ENCODE results near the gene ARHGEF10L. TPM values are rescaled to one million over a fixed set of nuclear protein-coding genes. Genes with fewer than 3 reads are reported as not detected.

ARHGEF10L gene
- polyA plus RNA-seq, 3 donors, result 35.2 to 52.0 (median 47.3) TPM

GRCh38 chr1:17563494-17564281 is 24.2 kb downstream of the ARHGEF10L start:
- DNase-seq (ENCODE audit: extremely low read depth in 1 of 11, low read depth in 9 of 11, low spot score in 4 of 11), result no peak

GRCh38 chr1:17564458-17565393 is 25.2 kb downstream of the ARHGEF10L start:
- no peak for DNase-seq (ENCODE audit: extremely low read depth in 1 of 11, low read depth in 9 of 11, low spot score in 4 of 11)

DNA sequence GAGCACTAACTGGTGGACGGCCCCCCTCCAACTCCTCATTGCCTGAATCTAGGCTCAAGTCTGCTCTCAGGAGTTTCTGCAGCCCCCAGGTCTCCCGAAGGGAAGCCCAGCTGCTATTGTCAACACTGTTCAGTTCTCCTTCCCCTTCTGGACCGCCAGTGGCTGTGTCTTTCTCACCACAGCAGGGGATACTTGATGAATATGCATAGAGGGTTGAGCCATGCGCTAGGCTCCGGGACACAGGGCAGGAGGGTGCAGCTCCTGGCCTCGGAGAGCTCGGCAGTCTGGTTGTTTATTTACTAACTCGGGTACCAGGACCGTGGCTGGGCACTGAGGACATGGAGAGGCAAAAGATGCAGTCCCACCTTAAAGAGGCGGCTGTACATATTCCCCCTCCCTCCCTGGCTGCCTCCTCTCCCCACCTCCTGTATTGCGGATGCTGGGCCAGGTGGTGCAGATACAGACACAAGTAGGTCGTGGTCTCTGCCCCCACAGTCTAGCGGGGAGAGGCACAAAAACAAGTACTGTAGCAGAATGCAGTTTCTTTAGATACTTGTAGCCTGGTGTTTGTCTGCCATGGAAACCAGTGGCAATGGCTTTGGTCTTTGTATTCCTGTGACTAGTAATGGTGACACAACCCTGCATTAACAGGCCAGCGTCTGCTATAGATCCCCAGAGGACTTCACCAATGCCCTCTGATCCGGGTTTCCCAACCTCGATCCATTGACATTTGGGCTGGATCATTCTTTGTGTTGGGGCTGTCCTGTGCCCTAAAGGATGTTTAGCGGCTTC is 26.2 kb downstream of the ARHGEF10L start:
- no peak for DNase-seq (ENCODE audit: extremely low read depth in 1 of 11, low read depth in 9 of 11, low spot score in 4 of 11)

DNA sequence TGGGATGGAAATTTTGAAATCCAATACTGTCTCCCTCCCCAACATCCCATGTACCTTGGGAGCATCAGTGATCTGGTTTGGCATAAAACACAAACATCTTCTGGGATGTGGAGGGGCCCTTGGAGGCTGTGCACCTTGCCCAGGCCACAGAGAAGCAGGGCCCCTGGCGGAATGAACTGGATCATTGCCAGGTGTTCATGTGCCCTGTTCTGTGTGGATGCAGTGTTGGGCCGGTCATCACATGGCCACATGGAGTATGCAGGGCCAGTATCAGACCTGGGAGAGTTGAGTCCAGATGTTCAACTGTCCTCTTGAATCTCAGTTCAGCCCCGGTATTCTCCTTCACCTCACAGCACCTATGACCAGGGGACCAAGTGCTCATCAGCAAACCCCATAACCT is 26.9 kb downstream of the ARHGEF10L start:
- no peak for DNase-seq (ENCODE audit: extremely low read depth in 1 of 11, low read depth in 9 of 11, low spot score in 4 of 11)

DNA sequence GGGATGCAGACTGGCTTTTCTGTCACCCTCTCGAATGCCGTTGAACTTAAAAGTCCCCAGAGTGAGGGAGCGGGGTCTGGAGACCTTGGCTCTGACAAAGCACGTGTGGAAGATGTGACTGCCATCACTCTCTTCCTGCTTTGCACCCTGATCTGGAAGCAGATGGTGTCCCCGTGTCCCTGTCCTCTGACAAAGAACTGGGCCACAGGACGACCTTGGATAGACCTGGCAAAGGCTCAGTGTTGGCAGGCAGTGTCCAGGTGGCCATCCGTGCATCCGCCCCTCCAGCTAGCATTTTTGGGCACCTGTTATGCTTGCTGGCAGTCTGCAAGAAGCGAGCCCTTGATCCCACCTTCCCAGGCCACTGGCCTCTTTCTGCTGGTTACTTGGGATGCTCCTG is 27.4 kb downstream of the ARHGEF10L start:
- DNase-seq (ENCODE audit: extremely low read depth in 1 of 11, low read depth in 9 of 11, low spot score in 4 of 11), result no peak

- no peak for DNase-seq (ENCODE audit: extremely low read depth in 1 of 11, low read depth in 9 of 11, low spot score in 4 of 11)
Observed at GRCh38 chr1:17567582-17567981, 28.1 kb downstream of the ARHGEF10L start.

- DNase-seq (ENCODE audit: extremely low read depth in 1 of 11, low read depth in 9 of 11, low spot score in 4 of 11), result no peak
Observed at GRCh38 chr1:17568014-17568900, 28.8 kb downstream of the ARHGEF10L start.

DNA sequence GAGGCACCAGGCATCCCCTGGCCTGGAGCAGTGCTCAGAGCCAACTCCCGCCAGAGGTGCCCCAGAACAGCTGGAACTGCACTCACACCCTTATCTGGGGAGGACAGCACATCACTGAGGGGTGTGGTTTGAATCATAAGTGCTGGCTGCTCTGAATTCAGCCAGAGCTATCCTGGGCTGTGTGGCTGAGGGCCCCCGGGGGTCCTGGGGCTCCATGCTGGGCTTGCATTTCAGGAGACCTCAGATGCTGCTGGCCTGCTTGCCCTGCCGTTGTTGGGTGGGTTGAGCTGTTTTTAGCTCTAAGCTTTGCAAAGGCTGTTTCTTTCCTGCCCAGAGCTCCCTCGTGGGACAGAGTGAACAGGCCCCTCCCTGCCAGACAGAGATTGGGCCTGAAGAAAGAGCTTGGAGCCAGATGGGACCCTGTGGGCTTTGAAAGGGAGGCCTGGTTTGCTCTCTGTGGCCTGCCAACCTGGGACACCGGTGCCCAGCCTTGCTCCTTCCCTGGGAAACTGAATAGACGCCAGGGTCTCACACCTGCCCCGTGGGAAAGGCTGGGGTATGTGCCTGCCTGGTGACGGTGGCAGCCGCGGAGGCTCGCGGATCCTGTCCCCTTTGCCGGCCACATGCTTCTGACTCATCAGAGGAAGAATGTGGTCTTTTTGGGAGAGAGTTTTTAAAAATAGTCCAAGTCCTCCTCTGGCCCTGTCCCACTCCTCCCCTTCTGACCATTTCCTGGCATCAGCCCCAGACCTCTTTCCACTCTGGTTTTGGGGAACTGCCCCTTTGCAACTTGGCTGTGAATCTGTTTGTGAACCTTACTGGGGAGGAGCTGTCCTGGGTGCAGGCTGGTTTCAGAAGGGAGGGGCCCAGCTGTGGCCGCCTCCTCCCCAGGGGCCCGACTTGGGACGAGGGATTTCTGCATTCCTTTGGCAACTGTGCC is 30.0 kb downstream of the ARHGEF10L start:
- DNase-seq (ENCODE audit: extremely low read depth in 1 of 11, low read depth in 9 of 11, low spot score in 4 of 11), result no peak

- no peak for DNase-seq (ENCODE audit: extremely low read depth in 1 of 11, low read depth in 9 of 11, low spot score in 4 of 11)
Observed at GRCh38 chr1:17570228-17570627, 30.7 kb downstream of the ARHGEF10L start.

GRCh38 chr1:17572264-17572985 is 32.9 kb downstream of the ARHGEF10L start:
- no peak for DNase-seq (ENCODE audit: extremely low read depth in 1 of 11, low read depth in 9 of 11, low spot score in 4 of 11)

DNA sequence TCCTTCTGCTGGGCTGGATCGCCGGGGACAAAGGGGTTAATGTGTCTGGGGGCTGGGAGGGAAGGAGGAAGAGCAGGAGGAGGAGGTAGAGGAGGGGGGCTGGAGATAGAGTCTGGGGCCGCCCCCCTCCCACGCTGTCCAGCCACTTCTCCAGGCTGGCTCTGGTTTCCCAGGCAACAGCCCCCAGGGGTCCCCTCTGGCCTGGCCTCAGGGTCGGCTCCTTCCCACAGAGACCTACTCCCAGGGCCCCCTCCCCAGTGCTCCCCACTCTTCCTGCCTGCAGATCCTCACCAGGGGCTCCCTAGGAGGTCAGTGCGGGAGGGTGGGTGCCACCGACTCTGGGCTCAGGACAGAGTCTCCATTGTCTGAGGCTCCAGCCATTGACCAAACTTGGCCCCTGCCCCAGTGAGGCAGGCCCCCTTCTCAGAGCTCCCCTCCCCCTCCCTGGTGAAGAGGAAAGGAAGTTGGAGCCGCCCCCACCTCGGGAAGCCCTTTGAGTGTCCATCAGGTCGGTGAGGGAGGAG is 34.1 kb downstream of the ARHGEF10L start:
- no peak for DNase-seq (ENCODE audit: extremely low read depth in 1 of 11, low read depth in 9 of 11, low spot score in 4 of 11)

DNA sequence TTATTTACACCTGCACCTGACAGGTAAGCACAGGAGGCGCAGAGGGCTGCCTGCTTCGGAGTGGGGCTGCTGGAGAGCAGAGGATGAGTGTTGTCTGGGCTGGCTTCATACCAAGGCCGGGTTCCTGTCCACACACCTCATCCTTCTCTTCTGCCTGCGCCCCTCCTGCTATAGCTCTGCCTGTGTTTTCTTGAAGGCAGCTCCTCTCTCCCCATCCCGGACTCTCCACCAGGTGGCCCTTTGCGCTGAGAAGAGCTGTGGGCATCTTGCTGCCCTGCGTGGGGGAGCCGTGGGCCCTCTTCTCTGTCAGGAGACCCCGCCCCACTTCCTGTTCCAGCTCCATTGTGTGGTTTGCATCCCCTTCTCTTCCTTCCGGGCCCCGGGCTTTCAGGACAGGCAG is 35.0 kb downstream of the ARHGEF10L start:
- no peak for DNase-seq (ENCODE audit: extremely low read depth in 1 of 11, low read depth in 9 of 11, low spot score in 4 of 11)

DNA sequence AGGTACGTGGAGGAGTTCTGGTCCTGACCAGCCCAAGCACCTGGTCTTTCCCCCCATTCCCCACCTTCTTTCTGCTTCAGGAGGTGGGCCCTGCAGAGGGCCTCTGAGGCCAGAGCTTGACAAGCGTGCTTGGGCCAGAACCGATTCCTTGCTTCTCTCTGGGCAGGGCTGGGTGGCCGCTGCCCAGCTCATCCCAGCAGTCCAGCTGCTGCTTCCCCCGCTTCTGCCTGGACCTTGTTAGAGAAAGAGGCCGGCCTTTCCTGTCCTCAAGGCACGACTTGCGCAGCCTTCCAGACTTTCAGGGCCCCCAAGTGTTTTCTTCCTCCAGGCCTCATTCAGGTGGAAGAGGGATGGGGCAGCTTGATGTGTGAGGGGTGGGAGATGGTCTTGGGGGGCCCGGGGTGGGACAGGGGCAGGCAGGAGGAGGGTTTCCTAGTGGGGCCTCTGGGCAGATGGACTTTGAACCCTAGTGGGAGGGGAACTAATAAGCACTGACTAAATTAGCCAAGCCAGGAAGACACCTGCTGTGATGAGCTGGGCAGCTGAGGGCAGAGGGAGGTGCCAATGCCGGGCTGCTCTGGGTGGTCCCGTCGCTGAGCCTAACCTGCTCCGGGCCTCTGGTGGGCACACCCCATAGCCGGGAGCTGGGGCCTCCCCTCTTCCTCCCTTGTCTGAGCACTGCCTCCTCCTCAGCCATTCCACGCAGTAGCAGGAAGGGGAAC is 36.5 kb downstream of the ARHGEF10L start:
- DNase-seq (ENCODE audit: extremely low read depth in 1 of 11, low read depth in 9 of 11, low spot score in 4 of 11), result no peak

- DNase-seq (ENCODE audit: extremely low read depth in 1 of 11, low read depth in 9 of 11, low spot score in 4 of 11), result no peak
Observed at GRCh38 chr1:17576519-17576853, 37.0 kb downstream of the ARHGEF10L start.

- no peak for DNase-seq (ENCODE audit: extremely low read depth in 1 of 11, low read depth in 9 of 11, low spot score in 4 of 11)
Observed at GRCh38 chr1:17577907-17578297, 38.4 kb downstream of the ARHGEF10L start.

Measured in renal cortex interstitium (tissue), 11 donors.